ENCODE data around the gene OLA1. TPM values are rescaled to one million over a fixed set of nuclear protein-coding genes. Genes with fewer than 3 reads are reported as not detected.
A peak's percentile ranks its signal among the peaks of the same experiment; 100 is the strongest.

OLA1 gene
- total RNA-seq, 4 donors from 2014 or later, result 72.7 to 85.1 (median 78.3) TPM

DNA sequence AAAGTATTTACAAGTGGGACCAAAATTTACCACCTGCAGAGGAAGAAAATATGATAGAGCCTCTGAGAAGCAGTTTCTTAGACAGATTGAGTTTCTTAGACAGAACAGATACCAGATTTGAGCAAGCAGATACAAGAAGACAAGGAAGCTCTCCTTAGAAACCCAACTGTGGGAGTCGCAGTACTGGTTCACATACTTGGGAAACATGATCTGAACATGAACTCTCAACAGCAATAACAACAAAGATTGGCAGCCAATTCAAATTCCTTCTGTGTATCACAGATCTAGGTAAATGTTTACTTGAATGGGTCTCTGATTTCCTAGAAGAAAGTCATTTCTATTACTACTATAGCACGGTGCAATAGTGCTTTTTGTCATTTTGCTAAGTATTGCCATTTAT is 82.1 kb downstream of the OLA1 start:
- Histone ChIP-seq H3K27ac (no peak overlapping the region), H3K9me3 (peaks cover 0 to 16% (median 13%) of the 10 kb centered on the region in 3 donors), H3K36me3 (peaks cover 0 to 10% (median 0%) of the 10 kb centered on the region in 3 donors), H3K4me1 (no peaks in the 10 kb centered on the region), H3K27me3 (no peaks in the 10 kb centered on the region), H3K4me3 (no peak overlapping the region)
- WGBS, 2 donors, result 65 to 77% methylated on average over 2 of the region's 2 CpGs
- TF ChIP-seq POLR2A (IDR thresholded peaks at IDR 0.05) (no peak), CTCF (IDR thresholded peaks at IDR 0.05) (no peak)
- intact Hi-C loops (cut with DNase I), result no loop called here
- no peak for DNase-seq

- Histone ChIP-seq H3K27ac (no peak overlapping the region), H3K36me3 (no peaks in the 10 kb centered on the region), H3K9me3 (no peaks in the 10 kb centered on the region), H3K27me3 (no peaks in the 10 kb centered on the region), H3K4me3 (no peak overlapping the region), H3K4me1 (no peaks in the 10 kb centered on the region)
- TF ChIP-seq CTCF (IDR thresholded peaks at IDR 0.05), result no peak
- TF ChIP-seq POLR2A (IDR thresholded peaks at IDR 0.05), result no peak
- no peak for DNase-seq
- intact Hi-C loops (cut with DNase I), result no loop called here
- 84 to 94% methylated on average over 3 of the region's 3 CpGs for WGBS, 2 donors
Observed at GRCh38 chr2:174161490-174161889, 86.8 kb downstream of the OLA1 start.

GRCh38 chr2:174158003-174158402 is 90.3 kb downstream of the OLA1 start:
- no peaks in the 10 kb centered on the region for H3K36me3 ChIP-seq
- H3K4me1 ChIP-seq, result peaks cover 0 to 23% (median 7%) of the 10 kb centered on the region in 3 donors
- no peaks in the 10 kb centered on the region for H3K9me3 ChIP-seq
- H3K27ac ChIP-seq, result no peak overlapping the region
- no peak for DNase-seq
- TF ChIP-seq CTCF (IDR thresholded peaks at IDR 0.05), result peak in 5 of 6 experiments; percentile 21 to 53 (median 28)
- TF ChIP-seq POLR2A (IDR thresholded peaks at IDR 0.05), result no peak
- intact Hi-C loops (cut with DNase I), result no loop called here
- no peaks in the 10 kb centered on the region for H3K27me3 ChIP-seq
- H3K4me3 ChIP-seq, result no peak overlapping the region
- WGBS, 2 donors, result 76 to 82% methylated on average over 3 of the region's 3 CpGs

- Histone ChIP-seq H3K4me1 (peaks cover 0 to 23% (median 7%) of the 10 kb centered on the region in 3 donors), H3K36me3 (no peaks in the 10 kb centered on the region), H3K27me3 (no peaks in the 10 kb centered on the region), H3K27ac (no peak overlapping the region), H3K4me3 (no peak overlapping the region), H3K9me3 (no peaks in the 10 kb centered on the region)
- no peak for TF ChIP-seq CTCF (IDR thresholded peaks at IDR 0.05)
- TF ChIP-seq POLR2A (IDR thresholded peaks at IDR 0.05), result no peak
- intact Hi-C loops (cut with DNase I), result no loop called here
- no peak for DNase-seq
- WGBS, 2 donors, result 91 to 97% methylated on average over 1 of the region's 1 CpG
Observed at GRCh38 chr2:174157053-174157452, 91.3 kb downstream of the OLA1 start.

DNA sequence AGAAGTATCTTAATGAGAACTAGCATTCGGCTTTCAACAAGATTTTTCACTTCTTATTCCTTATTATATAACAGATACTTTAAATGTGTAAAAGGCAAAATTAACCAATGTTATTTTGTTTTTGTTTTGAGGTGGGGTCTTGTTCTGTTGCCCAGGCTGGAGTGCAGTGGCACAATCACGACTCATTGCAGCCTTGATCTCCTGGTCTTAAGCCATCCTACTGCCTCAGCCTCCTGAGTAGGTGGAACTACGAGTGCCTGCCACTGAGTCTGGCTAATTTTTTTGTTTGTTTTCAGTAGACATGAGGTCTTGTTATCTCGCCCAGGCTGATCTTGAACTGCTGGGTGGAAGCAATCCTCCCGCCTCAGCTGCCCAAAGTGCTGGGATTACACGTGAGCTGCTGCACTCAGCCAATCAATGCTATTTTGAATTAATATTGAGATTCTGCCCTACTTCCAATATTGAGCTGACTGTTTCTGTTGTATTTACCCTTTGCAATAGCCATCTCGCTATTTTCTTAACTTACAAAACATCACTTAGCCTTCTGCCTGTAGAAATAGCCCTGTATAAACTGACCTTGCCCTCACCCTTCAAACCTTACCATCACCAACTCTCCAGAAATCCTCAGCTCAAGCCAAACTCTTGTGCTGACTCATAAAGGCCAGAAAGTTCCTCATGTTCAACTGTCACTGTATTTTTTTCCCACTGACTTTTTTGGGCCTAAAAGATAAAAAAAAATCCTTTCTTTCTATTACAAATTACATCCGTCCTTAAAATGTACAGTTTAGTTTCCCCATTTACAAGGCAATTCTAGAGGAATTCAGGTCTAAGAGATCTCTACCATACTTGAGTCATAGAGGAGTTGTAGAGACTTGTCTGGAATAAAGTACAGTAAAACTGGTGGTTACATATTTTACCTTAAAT is 94.3 kb downstream of the OLA1 start:
- intact Hi-C loops (cut with DNase I), result no loop called here
- H3K27me3 ChIP-seq, result no peaks in the 10 kb centered on the region
- H3K4me3 ChIP-seq, result no peak overlapping the region
- WGBS, 2 donors, result 56 to 57% methylated on average over 8 of the region's 8 CpGs
- H3K4me1 ChIP-seq, result peaks cover 0 to 23% (median 7%) of the 10 kb centered on the region in 3 donors
- no peaks in the 10 kb centered on the region for H3K36me3 ChIP-seq
- peak overlapping the region in 1 of 4 donors; percentile 54 for H3K27ac ChIP-seq
- TF ChIP-seq CTCF (IDR thresholded peaks at IDR 0.05) (no peak), POLR2A (IDR thresholded peaks at IDR 0.05) (no peak)
- no peak for DNase-seq
- H3K9me3 ChIP-seq, result no peaks in the 10 kb centered on the region

All from esophagus squamous epithelium (tissue), 5 donors.